Chondrocyte (in vitro differentiated cells): Measurements from ENCODE around the gene PHF19. TPM values are rescaled to one million over a fixed set of nuclear protein-coding genes. Genes with fewer than 3 reads are reported as not detected.

Source experiments
- DNase-seq: peaks from one replicate; pipeline ENCODE4 v3.0.0; 2021; ENCODE audit warnings: mixed read lengths, low spot score
- H3K27ac Mint-ChIP-seq: one replicate; pipeline ENCODE4 v1.8.0; 2021; ENCODE audit warnings: mild to moderate bottlenecking, moderate library complexity, mixed read lengths; ENCODE audit not compliant: unreplicated experiment
- H3K27me3 Mint-ChIP-seq: 2 replicates; pipeline ENCODE4 v1.8.0; 2021; ENCODE audit warnings: low read depth, mixed read lengths
- H3K36me3 Mint-ChIP-seq: 2 replicates; pipeline ENCODE4 v1.8.0; 2021; ENCODE audit warnings: low read depth, mixed read lengths
- H3K4me1 Mint-ChIP-seq: 2 replicates; pipeline ENCODE4 v1.8.0; 2021; ENCODE audit warnings: low read depth, mild to moderate bottlenecking, mixed read lengths
- H3K4me3 Mint-ChIP-seq: one replicate; pipeline ENCODE4 v1.8.0; 2021; ENCODE audit warnings: mild to moderate bottlenecking, moderate library complexity, mixed read lengths; ENCODE audit not compliant: unreplicated experiment
- H3K9me3 Mint-ChIP-seq: 2 replicates; pipeline ENCODE4 v1.8.0; 2021; ENCODE audit warnings: low read depth, mixed read lengths
- CTCF ChIP-seq: fragments of 200-600 bp; sonication (generic); IDR thresholded peaks from 2 replicates; pipeline ENCODE4 v1.5.0; 2021; ENCODE audit warnings: antibody characterized with exemption, mild to moderate bottlenecking, moderate library complexity
- total RNA-seq: library from RNA; stranded (reverse); gene quantifications from 3 replicates; pipeline ENCODE4 v1.2.1, GENCODE V29; 2021

The PHF19 gene
- total RNA-seq, 1 donor from 2014 or later = 77.8 TPM

DNA sequence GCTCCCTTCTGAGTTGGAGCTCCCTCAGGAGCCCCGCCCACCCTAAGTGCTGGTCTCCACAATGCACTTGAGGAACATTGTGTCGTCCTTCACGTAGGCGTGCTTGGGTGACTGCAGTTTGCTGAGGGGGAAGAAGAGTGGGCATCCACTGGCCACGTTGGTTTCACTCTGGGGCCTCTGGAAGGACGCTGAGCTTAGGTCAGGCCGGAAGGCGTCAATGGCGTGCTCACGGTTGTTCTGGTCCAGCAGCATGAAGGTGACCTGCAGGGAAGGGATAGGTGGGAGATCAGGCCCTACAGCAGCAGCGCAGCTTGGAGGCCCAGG is 28.0 kb upstream of the PHF19 start:
- TF ChIP-seq CTCF = no peak
- Mint-ChIP-seq H3K27me3 (no peaks in the 10 kb centered on the region), H3K9me3 (no peaks in the 10 kb centered on the region), H3K36me3 (peaks cover 29% of the 10 kb centered on the region), H3K4me3 (no peak overlapping the region), H3K27ac (no peak overlapping the region), H3K4me1 (peaks cover 5% of the 10 kb centered on the region)
- no peak for DNase-seq

GRCh38 chr9:120904061-120904977 is 27.3 kb upstream of the PHF19 start:
- no peak overlapping the region for H3K4me3 Mint-ChIP-seq
- H3K27me3 Mint-ChIP-seq = no peaks in the 10 kb centered on the region
- TF ChIP-seq CTCF = no peak
- peaks cover 3% of the 10 kb centered on the region for H3K4me1 Mint-ChIP-seq
- H3K9me3 Mint-ChIP-seq = no peaks in the 10 kb centered on the region
- no peak overlapping the region for H3K27ac Mint-ChIP-seq
- no peak for DNase-seq
- peaks cover 29% of the 10 kb centered on the region for H3K36me3 Mint-ChIP-seq

DNA sequence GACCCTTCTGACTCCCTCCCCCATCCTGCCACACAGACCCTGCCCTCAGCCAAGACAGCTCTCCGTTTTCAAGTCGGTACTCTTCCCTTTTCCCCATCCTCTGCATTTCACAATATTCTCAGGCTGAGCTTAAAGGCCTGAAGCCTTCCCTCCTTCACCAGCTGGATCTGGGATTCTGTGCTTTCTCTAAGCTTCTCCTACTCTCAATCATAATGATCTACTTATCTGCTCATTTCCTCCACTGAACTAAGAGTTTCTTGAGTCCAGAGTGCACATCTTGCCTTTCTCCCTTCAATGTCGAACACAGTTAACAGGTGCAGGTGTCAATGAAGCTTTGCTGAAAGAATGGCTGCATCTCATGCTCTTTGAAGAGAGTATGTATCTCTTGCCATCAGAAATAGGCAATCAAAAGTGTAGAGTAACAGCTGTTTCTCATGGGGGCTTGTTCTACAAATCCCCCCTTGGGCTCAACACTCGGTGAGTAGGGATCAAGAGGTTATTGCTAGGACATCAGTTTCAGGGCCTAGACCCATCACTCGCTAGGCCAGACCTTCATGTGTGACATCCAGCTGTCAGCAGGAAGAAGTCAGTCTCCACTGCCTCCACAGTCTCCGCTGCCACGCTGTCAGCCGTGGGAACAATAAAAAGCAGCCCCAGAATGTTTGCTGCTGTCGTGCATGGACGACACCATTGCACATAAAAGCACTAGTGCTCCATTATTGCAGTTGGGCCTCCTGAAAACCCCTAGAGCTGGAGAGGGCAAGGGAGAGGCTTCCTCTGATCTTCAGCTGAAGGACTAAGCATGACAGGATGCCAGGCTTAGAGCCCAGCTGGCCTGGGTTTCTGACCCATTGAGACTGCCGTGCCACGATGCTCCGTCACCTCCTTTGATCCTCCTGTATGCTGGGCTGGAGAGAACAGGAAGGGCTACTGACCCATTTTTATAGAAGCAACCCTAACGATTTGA is 25.9 kb upstream of the PHF19 start:
- no peaks in the 10 kb centered on the region for H3K27me3 Mint-ChIP-seq

GRCh38 chr9:120901755-120902568 is 25.0 kb upstream of the PHF19 start:
- no peak for TF ChIP-seq CTCF
- Mint-ChIP-seq H3K36me3 (peaks cover 20% of the 10 kb centered on the region), H3K27ac (no peak overlapping the region), H3K9me3 (no peaks in the 10 kb centered on the region), H3K4me3 (no peak overlapping the region), H3K4me1 (peaks cover 15% of the 10 kb centered on the region), H3K27me3 (no peaks in the 10 kb centered on the region)
- no peak for DNase-seq

More for the DNA sequence above, 25.9 kb upstream of the PHF19 start:
- no peaks in the 10 kb centered on the region for H3K9me3 Mint-ChIP-seq
- H3K4me1 Mint-ChIP-seq = peaks cover 8% of the 10 kb centered on the region
- H3K4me3 Mint-ChIP-seq = no peak overlapping the region
- no peak for TF ChIP-seq CTCF
- H3K27ac Mint-ChIP-seq = no peak overlapping the region
- no peak for DNase-seq
- H3K36me3 Mint-ChIP-seq = peaks cover 26% of the 10 kb centered on the region
